Kidney (tissue), 14 donors: Measurements from ENCODE around the gene IQSEC1. TPM values are rescaled to one million over a fixed set of nuclear protein-coding genes. Genes with fewer than 3 reads are reported as not detected.
"Not testable (repeated sequence)": the region's sequence is repeated elsewhere in the genome, so short reads cannot be mapped to it uniquely, and the experiment has no call there.

ENCODE experiments used
- DNase-seq, 5 donors: peaks; one replicate each; pipeline ENCODE4 v3.0.0-alpha.2; 2013 to 2020
- FAIRE-seq: peaks from 2 replicates; lab custom pipeline; 2012; peaks lifted over from hg19 to GRCh38; lab: Jason Lieb, UNC
- H3K27ac ChIP-seq, 2 donors: one replicate each; pipeline ENCODE4 v1.7.0; 2013; ENCODE audit warnings: low read depth in 2 of 2, low read length in 2 of 2, inconsistent platforms in 1 of 2
- H3K27me3 ChIP-seq: one replicate; pipeline ENCODE4 v1.7.1; 2013; ENCODE audit warnings: low read length, inconsistent platforms; ENCODE audit not compliant: control insufficient read depth, insufficient read depth
- H3K36me3 ChIP-seq, 3 donors: one replicate each; pipeline versions ENCODE4 v1.7.0 to v1.7.1; 2013; ENCODE audit warnings: low read length in 3 of 3, control low read depth in 1 of 3, inconsistent platforms in 1 of 3; ENCODE audit not compliant: insufficient read depth in 3 of 3, control insufficient read depth in 2 of 3
- H3K4me1 ChIP-seq, 3 donors: one replicate each; pipeline versions ENCODE4 v1.7.0 to v1.7.1; 2013; ENCODE audit warnings: low read length in 3 of 3, inconsistent platforms in 1 of 3, low read depth in 1 of 3; ENCODE audit not compliant: control insufficient read depth in 2 of 3, insufficient read depth in 2 of 3
- H3K4me3 ChIP-seq, 3 donors: one replicate each; pipeline versions ENCODE4 v1.7.0 to v1.8.1; 2013; ENCODE audit warnings: low read length in 3 of 3, control low read depth in 1 of 3, inconsistent platforms in 1 of 3
- H3K9ac ChIP-seq, 3 donors: one replicate each; pipeline versions ENCODE4 v1.7.0 to v1.7.1; 2013; ENCODE audit warnings: low read length in 3 of 3, control low read depth in 1 of 3, inconsistent platforms in 1 of 3
- H3K9me3 ChIP-seq, 3 donors: one replicate each; pipeline versions ENCODE4 v1.7.0 to v1.7.1; 2013; ENCODE audit warnings: low read length in 3 of 3, control low read depth in 1 of 3, inconsistent platforms in 1 of 3; ENCODE audit not compliant: control insufficient read depth in 2 of 3, insufficient read depth in 1 of 3
- intact Hi-C: fragments of 100-400 bp; cut with DNase I; formaldehyde crosslinking; loops from one replicate; pipeline ENCODE4 v1.11.1; 2022
- polyA plus RNA-seq: library from polyadenylated mRNA; stranded (reverse); fragments of 350-450 nt; fragmentation: Illumina TruSeq; extraction: RNeasy Lipid Tissue Mini Kit (QIAGEN cat#74804); gene quantifications from one replicate; pipeline ENCODE4 v1.2.3, GENCODE V29; 2014; ENCODE audit warnings: low read depth, low replicate concordance; ENCODE audit not compliant: insufficient read depth
- total RNA-seq: library from RNA; stranded (reverse); fragmentation: NEBNext Ultra II Directional; extraction: Animal tissue kit (Norgen Biotek cat#: 25700); gene quantifications from one replicate; pipeline ENCODE4 v1.2.1, GENCODE V29; 2021
- TF ChIP-seq, protein P1 (sequence below): IDR thresholded peaks from 3 replicates; pipeline ENCODE4 v1.5.1; 2012; ENCODE audit warnings: mild to moderate bottlenecking, moderate library complexity, borderline replicate concordance; ENCODE audit not compliant: insufficient read depth; ENCODE audit errors: extremely low read depth
- donor health status: control.
- donor health status: control.
- donor health status: control.
- donor health status: control.
- donor health status: control.
- donor health status: DM: yes; HTN: yes; CAD: no.
- donor health status: Normal renal cell carcinoma (clear cell type).

Gene IQSEC1
- total and polyA plus RNA-seq, 2 donors from 2014 or later: 15.1 to 45.7 TPM

- no peaks in the 10 kb centered on the region for H3K4me1 ChIP-seq
- H3K9me3 ChIP-seq: no peaks in the 10 kb centered on the region
- no peak overlapping the region for H3K27ac ChIP-seq
- FAIRE-seq: no peak
- no peaks in the 10 kb centered on the region for H3K27me3 ChIP-seq
- no peak overlapping the region for H3K4me3 ChIP-seq
- DNase-seq: no peak
- H3K36me3 ChIP-seq: no peaks in the 10 kb centered on the region
- TF ChIP-seq, protein P1, sequence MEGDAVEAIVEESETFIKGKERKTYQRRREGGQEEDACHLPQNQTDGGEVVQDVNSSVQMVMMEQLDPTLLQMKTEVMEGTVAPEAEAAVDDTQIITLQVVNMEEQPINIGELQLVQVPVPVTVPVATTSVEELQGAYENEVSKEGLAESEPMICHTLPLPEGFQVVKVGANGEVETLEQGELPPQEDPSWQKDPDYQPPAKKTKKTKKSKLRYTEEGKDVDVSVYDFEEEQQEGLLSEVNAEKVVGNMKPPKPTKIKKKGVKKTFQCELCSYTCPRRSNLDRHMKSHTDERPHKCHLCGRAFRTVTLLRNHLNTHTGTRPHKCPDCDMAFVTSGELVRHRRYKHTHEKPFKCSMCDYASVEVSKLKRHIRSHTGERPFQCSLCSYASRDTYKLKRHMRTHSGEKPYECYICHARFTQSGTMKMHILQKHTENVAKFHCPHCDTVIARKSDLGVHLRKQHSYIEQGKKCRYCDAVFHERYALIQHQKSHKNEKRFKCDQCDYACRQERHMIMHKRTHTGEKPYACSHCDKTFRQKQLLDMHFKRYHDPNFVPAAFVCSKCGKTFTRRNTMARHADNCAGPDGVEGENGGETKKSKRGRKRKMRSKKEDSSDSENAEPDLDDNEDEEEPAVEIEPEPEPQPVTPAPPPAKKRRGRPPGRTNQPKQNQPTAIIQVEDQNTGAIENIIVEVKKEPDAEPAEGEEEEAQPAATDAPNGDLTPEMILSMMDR: no peak
- H3K9ac ChIP-seq: no peak overlapping the region
- intact Hi-C loops: no loop called here
Observed at GRCh38 chr3:12856626-12857025, 216.6 kb downstream of the IQSEC1 start.

- H3K36me3 ChIP-seq: no peaks in the 10 kb centered on the region
- no peaks in the 10 kb centered on the region for H3K9me3 ChIP-seq
- intact Hi-C loops: no loop called here
- FAIRE-seq (no peak), DNase-seq (peak in 2 of 5 donors; percentile 35 to 37)
- no peak overlapping the region for H3K27ac ChIP-seq
- H3K27me3 ChIP-seq: no peaks in the 10 kb centered on the region
- TF ChIP-seq, protein P1: no peak
- no peak overlapping the region for H3K4me3 ChIP-seq
- no peaks in the 10 kb centered on the region for H3K4me1 ChIP-seq
- H3K9ac ChIP-seq: no peak overlapping the region
Observed at GRCh38 chr3:12854565-12854964, 218.7 kb downstream of the IQSEC1 start.

- H3K27me3 ChIP-seq, H3K27ac ChIP-seq, H3K36me3 ChIP-seq, H3K9ac ChIP-seq, H3K4me1 ChIP-seq, H3K9me3 ChIP-seq, H3K4me3 ChIP-seq, FAIRE-seq, intact Hi-C loops, DNase-seq: not testable (repeated sequence)
Observed at GRCh38 chr3:12853847-12854246, 219.4 kb downstream of the IQSEC1 start.

DNA sequence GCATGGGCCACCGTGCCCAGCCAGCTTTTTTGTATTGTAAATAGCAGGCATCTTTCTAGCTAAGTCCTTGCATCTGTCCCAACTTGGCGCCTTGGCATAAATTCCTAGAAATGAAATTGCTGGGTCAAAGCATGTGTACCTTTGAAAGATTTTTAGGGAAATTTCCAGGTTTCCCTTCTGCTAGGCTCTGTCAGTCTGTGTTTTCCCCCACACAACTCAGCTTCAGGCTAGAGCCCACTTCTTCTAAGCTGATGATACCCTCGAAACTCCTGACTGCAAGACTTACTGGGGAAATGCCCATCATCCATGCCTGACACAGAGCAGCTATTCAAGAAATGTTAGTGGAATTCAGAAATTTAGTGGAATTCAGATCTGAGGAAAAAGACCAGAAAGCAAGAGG, 221.0 kb downstream of the IQSEC1 start:
- TF ChIP-seq, protein P1: no peak
- H3K9ac ChIP-seq: no peak overlapping the region
- H3K9me3 ChIP-seq: no peaks in the 10 kb centered on the region
- no peak for DNase-seq
- intact Hi-C loops: no loop called here
- no peak overlapping the region for H3K27ac ChIP-seq
- no peaks in the 10 kb centered on the region for H3K4me1 ChIP-seq
- FAIRE-seq: no peak
- no peak overlapping the region for H3K4me3 ChIP-seq
- no peaks in the 10 kb centered on the region for H3K27me3 ChIP-seq
- H3K36me3 ChIP-seq: no peaks in the 10 kb centered on the region

Other genes starting within 250 kb of the IQSEC1 start
- 1,227 TPM for gene RPL32, start 231.9 kb downstream of the IQSEC1 start, total RNA-seq
- gene RPL32, start 231.9 kb downstream of the IQSEC1 start, polyA plus RNA-seq: 2,612 TPM